ENCODE measurements around the gene SAXO2.
"Not testable (repeated sequence)": the region's sequence is repeated elsewhere in the genome, so short reads cannot be mapped to it uniquely, and the experiment has no call there.

SAXO2 gene

GRCh38 chr15:82314769-82315518 lies 52.3 kb downstream of the SAXO2 start:
- Histone ChIP-seq H3K27me3 (ENCODE audit: insufficient read depth, low read depth, severe bottlenecking) (no peaks in the 10 kb centered on the region), H3K9me3 (ENCODE audit: severe bottlenecking) (no peaks in the 10 kb centered on the region), H3K36me3 (no peaks in the 10 kb centered on the region), H3K27ac (no peak overlapping the region), H3K4me3 (ENCODE audit: low read depth, low read length) (no peak overlapping the region)
- no peak for DNase-seq
- TF ChIP-seq CTCF (IDR thresholded peaks at IDR 0.05; ENCODE audit: low read depth, low read length), result no peak

GRCh38 chr15:82315519-82316246 lies 53.1 kb downstream of the SAXO2 start:
- no peak for DNase-seq
- H3K27ac ChIP-seq, result no peak overlapping the region
- no peaks in the 10 kb centered on the region for H3K36me3 ChIP-seq
- H3K4me3 ChIP-seq (ENCODE audit: low read depth, low read length), result no peak overlapping the region
- no peak for TF ChIP-seq CTCF (IDR thresholded peaks at IDR 0.05; ENCODE audit: low read depth, low read length)
- no peaks in the 10 kb centered on the region for H3K9me3 ChIP-seq (ENCODE audit: severe bottlenecking)
- H3K27me3 ChIP-seq (ENCODE audit: insufficient read depth, low read depth, severe bottlenecking), result no peaks in the 10 kb centered on the region

- DNase-seq; H3K27ac ChIP-seq; H3K4me3 ChIP-seq (ENCODE audit: low read depth, low read length); H3K9me3 ChIP-seq (ENCODE audit: severe bottlenecking); H3K27me3 ChIP-seq (ENCODE audit: insufficient read depth, low read depth, severe bottlenecking); H3K36me3 ChIP-seq: not testable (repeated sequence)
Measured at GRCh38 chr15:82316247-82317090, 53.9 kb downstream of the SAXO2 start.

GRCh38 chr15:82317091-82317489 lies 54.5 kb downstream of the SAXO2 start:
- no peaks in the 10 kb centered on the region for H3K9me3 ChIP-seq (ENCODE audit: severe bottlenecking)
- H3K27me3 ChIP-seq (ENCODE audit: insufficient read depth, low read depth, severe bottlenecking), result no peaks in the 10 kb centered on the region
- DNase-seq, result no peak
- TF ChIP-seq CTCF (IDR thresholded peaks at IDR 0.05; ENCODE audit: low read depth, low read length), result no peak
- no peak overlapping the region for H3K4me3 ChIP-seq (ENCODE audit: low read depth, low read length)
- H3K36me3 ChIP-seq, result no peaks in the 10 kb centered on the region
- no peak overlapping the region for H3K27ac ChIP-seq

- not testable (repeated sequence) for H3K27ac ChIP-seq; H3K9me3 ChIP-seq (ENCODE audit: severe bottlenecking); H3K4me3 ChIP-seq (ENCODE audit: low read depth, low read length); DNase-seq; H3K27me3 ChIP-seq (ENCODE audit: insufficient read depth, low read depth, severe bottlenecking); H3K36me3 ChIP-seq
Measured at GRCh38 chr15:82317516-82317915, 54.9 kb downstream of the SAXO2 start.

GRCh38 chr15:82318281-82318680 lies 55.7 kb downstream of the SAXO2 start:
- H3K36me3 ChIP-seq; H3K27ac ChIP-seq; H3K27me3 ChIP-seq (ENCODE audit: insufficient read depth, low read depth, severe bottlenecking); H3K4me3 ChIP-seq (ENCODE audit: low read depth, low read length); H3K9me3 ChIP-seq (ENCODE audit: severe bottlenecking); DNase-seq: not testable (repeated sequence)

GRCh38 chr15:82319522-82320278 lies 57.1 kb downstream of the SAXO2 start:
- H3K27me3 ChIP-seq (ENCODE audit: insufficient read depth, low read depth, severe bottlenecking); H3K36me3 ChIP-seq; H3K4me3 ChIP-seq (ENCODE audit: low read depth, low read length); H3K27ac ChIP-seq; H3K9me3 ChIP-seq (ENCODE audit: severe bottlenecking); DNase-seq: not testable (repeated sequence)

- H3K36me3 ChIP-seq; H3K4me3 ChIP-seq (ENCODE audit: low read depth, low read length); H3K9me3 ChIP-seq (ENCODE audit: severe bottlenecking); H3K27ac ChIP-seq; H3K27me3 ChIP-seq (ENCODE audit: insufficient read depth, low read depth, severe bottlenecking); DNase-seq: not testable (repeated sequence)
Measured at GRCh38 chr15:82320861-82321260, 58.2 kb downstream of the SAXO2 start.

GRCh38 chr15:82322488-82322887 lies 59.9 kb downstream of the SAXO2 start:
- not testable (repeated sequence) for DNase-seq; H3K9me3 ChIP-seq (ENCODE audit: severe bottlenecking); H3K27me3 ChIP-seq (ENCODE audit: insufficient read depth, low read depth, severe bottlenecking); H3K36me3 ChIP-seq; H3K27ac ChIP-seq; H3K4me3 ChIP-seq (ENCODE audit: low read depth, low read length)

- not testable (repeated sequence) for H3K27me3 ChIP-seq (ENCODE audit: insufficient read depth, low read depth, severe bottlenecking); H3K9me3 ChIP-seq (ENCODE audit: severe bottlenecking); DNase-seq; H3K27ac ChIP-seq; H3K4me3 ChIP-seq (ENCODE audit: low read depth, low read length); H3K36me3 ChIP-seq
Measured at GRCh38 chr15:82324831-82325230, 62.2 kb downstream of the SAXO2 start.

Data from WERI-Rb-1 (cell line).